Mammary epithelial cell (primary cell): ENCODE data around the gene HOXD9.

Source experiments
- CTCF ChIP-seq, 2 donors: IDR thresholded peaks in 1 of 2; conservative IDR thresholded peaks in 1 of 2; 2 replicates each; pipeline ENCODE4 v1.5.1; 2011 to 2012; ENCODE audit warnings: inconsistent platforms in 2 of 2, low read length in 2 of 2, mild to moderate bottlenecking in 2 of 2, control low read depth in 1 of 2, low read depth in 1 of 2; ENCODE audit not compliant: insufficient read depth in 1 of 2; ENCODE audit errors: extremely low read depth in 1 of 2
- EZH2 ChIP-seq: IDR thresholded peaks from 2 replicates; pipeline ENCODE4 v1.6.1; 2012; ENCODE audit warnings: low read length, inconsistent platforms, borderline replicate concordance

GRCh38 chr2:176130147-176130956 is 7.8 kb downstream of the HOXD9 start:
- TF ChIP-seq CTCF (conservative IDR thresholded peaks at IDR 0.05 in 1 of 2, IDR thresholded peaks at IDR 0.05 in 1 of 2; ENCODE audit: extremely low read depth in 1 of 2, insufficient read depth in 1 of 2, low read depth in 1 of 2, low read length in 2 of 2), result no peak
- peak; percentile 94 for TF ChIP-seq EZH2
